ENCODE data around the gene NALCN.

Gene NALCN

DNA sequence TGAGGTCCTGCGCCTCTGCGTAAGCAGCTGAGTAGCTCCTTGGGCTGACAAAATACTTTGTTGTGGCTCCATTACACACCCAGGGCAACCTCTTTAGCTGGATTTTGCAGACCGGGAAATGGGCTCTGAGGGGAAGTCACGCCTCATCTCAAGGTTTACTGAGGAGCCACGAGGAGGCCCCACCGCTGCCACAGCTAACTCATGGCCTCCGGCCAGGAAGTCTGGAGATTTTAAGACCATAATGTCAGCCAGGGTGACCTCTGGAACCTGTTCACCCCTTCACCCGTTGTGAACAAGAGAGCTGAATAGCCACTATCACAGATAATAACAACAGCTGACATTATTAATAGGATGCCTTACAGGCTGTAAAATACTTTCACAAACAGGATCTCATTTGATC is 390.4 kb downstream of the NALCN start:
- Histone ChIP-seq H3K9ac (ENCODE audit: low read depth, low read length) (no peak overlapping the region), H3K79me2 (ENCODE audit: insufficient read depth, low read length) (no peaks in the 10 kb centered on the region), H3K27me3 (ENCODE audit: insufficient read depth, low read length, poor library complexity) (no peaks in the 10 kb centered on the region), H3K4me2 (ENCODE audit: insufficient read depth, low read length) (no peak overlapping the region), H3K4me1 (ENCODE audit: insufficient read depth, low read length) (no peaks in the 10 kb centered on the region), H4K20me1 (ENCODE audit: insufficient read depth, low read length) (no peaks in the 10 kb centered on the region), H3K9me3 (ENCODE audit: insufficient read depth, low read length, severe bottlenecking) (no peaks in the 10 kb centered on the region), H2AFZ (ENCODE audit: low read depth, low read length) (no peak overlapping the region), H3K36me3 (ENCODE audit: insufficient read depth, low read length) (no peaks in the 10 kb centered on the region), H3K4me3 (ENCODE audit: low read depth in 1 of 2, low read length in 2 of 2) (no peak overlapping the region), H3K27ac (ENCODE audit: low read length) (no peak overlapping the region)
- DNase-seq: no peak
- TF ChIP-seq EZH2 (IDR thresholded peaks at IDR 0.05; ENCODE audit: borderline replicate concordance, low read depth, low read length, severe bottlenecking): no peak
- TF ChIP-seq, protein P1, sequence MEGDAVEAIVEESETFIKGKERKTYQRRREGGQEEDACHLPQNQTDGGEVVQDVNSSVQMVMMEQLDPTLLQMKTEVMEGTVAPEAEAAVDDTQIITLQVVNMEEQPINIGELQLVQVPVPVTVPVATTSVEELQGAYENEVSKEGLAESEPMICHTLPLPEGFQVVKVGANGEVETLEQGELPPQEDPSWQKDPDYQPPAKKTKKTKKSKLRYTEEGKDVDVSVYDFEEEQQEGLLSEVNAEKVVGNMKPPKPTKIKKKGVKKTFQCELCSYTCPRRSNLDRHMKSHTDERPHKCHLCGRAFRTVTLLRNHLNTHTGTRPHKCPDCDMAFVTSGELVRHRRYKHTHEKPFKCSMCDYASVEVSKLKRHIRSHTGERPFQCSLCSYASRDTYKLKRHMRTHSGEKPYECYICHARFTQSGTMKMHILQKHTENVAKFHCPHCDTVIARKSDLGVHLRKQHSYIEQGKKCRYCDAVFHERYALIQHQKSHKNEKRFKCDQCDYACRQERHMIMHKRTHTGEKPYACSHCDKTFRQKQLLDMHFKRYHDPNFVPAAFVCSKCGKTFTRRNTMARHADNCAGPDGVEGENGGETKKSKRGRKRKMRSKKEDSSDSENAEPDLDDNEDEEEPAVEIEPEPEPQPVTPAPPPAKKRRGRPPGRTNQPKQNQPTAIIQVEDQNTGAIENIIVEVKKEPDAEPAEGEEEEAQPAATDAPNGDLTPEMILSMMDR (IDR thresholded peaks at IDR 0.05; ENCODE audit: borderline replicate concordance, extremely low read depth, low read length, poor library complexity, severe bottlenecking): no peak
- no peak for ATAC-seq (ENCODE audit: insufficient read depth, low read depth)

GRCh38 chr13:101025519-101025918 is 390.8 kb downstream of the NALCN start:
- H3K27me3 ChIP-seq (ENCODE audit: insufficient read depth, low read length, poor library complexity): no peaks in the 10 kb centered on the region
- H2AFZ ChIP-seq (ENCODE audit: low read depth, low read length): no peak overlapping the region
- H3K36me3 ChIP-seq (ENCODE audit: insufficient read depth, low read length): no peaks in the 10 kb centered on the region
- TF ChIP-seq, protein P1 (IDR thresholded peaks at IDR 0.05; ENCODE audit: borderline replicate concordance, extremely low read depth, low read length, poor library complexity, severe bottlenecking): no peak
- TF ChIP-seq EZH2 (IDR thresholded peaks at IDR 0.05; ENCODE audit: borderline replicate concordance, low read depth, low read length, severe bottlenecking): no peak
- DNase-seq (no peak), ATAC-seq (ENCODE audit: insufficient read depth, low read depth) (no peak)
- no peak overlapping the region for H3K4me2 ChIP-seq (ENCODE audit: insufficient read depth, low read length)
- no peaks in the 10 kb centered on the region for H3K4me1 ChIP-seq (ENCODE audit: insufficient read depth, low read length)
- no peak overlapping the region for H3K4me3 ChIP-seq (ENCODE audit: low read depth in 1 of 2, low read length in 2 of 2)
- no peaks in the 10 kb centered on the region for H4K20me1 ChIP-seq (ENCODE audit: insufficient read depth, low read length)
- H3K9me3 ChIP-seq (ENCODE audit: insufficient read depth, low read length, severe bottlenecking): no peaks in the 10 kb centered on the region
- H3K27ac ChIP-seq (ENCODE audit: low read length): no peak overlapping the region
- no peak overlapping the region for H3K9ac ChIP-seq (ENCODE audit: low read depth, low read length)
- H3K79me2 ChIP-seq (ENCODE audit: insufficient read depth, low read length): no peaks in the 10 kb centered on the region

DNA sequence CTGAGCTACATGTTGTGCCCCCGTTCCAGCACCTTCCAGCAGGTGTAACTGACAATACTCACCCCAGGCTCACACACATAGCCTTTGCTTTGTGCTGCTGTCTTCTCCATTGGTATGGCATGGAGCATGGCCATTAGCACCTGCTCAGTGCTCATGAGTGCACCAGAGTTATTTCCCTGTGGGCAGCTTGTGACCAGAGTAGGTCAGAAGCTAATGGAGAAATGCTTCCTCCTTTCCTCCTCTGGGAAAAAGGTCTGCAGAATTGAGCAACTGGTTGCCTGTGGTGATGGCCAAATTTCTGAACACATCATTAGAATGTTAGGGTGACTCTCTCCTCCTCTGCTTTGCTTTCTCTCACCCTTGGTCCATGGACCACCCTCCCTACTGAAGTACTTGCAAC is 397.2 kb downstream of the NALCN start:
- H3K4me1 ChIP-seq (ENCODE audit: insufficient read depth, low read length): no peaks in the 10 kb centered on the region
- no peak for TF ChIP-seq EZH2 (IDR thresholded peaks at IDR 0.05; ENCODE audit: borderline replicate concordance, low read depth, low read length, severe bottlenecking)
- TF ChIP-seq, protein P1 (IDR thresholded peaks at IDR 0.05; ENCODE audit: borderline replicate concordance, extremely low read depth, low read length, poor library complexity, severe bottlenecking): no peak
- H3K27me3 ChIP-seq (ENCODE audit: insufficient read depth, low read length, poor library complexity): no peaks in the 10 kb centered on the region
- no peaks in the 10 kb centered on the region for H4K20me1 ChIP-seq (ENCODE audit: insufficient read depth, low read length)
- H3K36me3 ChIP-seq (ENCODE audit: insufficient read depth, low read length): no peaks in the 10 kb centered on the region
- ATAC-seq (ENCODE audit: insufficient read depth, low read depth) (no peak), DNase-seq (no peak)
- H3K4me3 ChIP-seq (ENCODE audit: low read depth in 1 of 2, low read length in 2 of 2): no peak overlapping the region
- H3K9ac ChIP-seq (ENCODE audit: low read depth, low read length): no peak overlapping the region
- no peak overlapping the region for H3K27ac ChIP-seq (ENCODE audit: low read length)
- no peak overlapping the region for H3K4me2 ChIP-seq (ENCODE audit: insufficient read depth, low read length)
- no peak overlapping the region for H2AFZ ChIP-seq (ENCODE audit: low read depth, low read length)
- no peaks in the 10 kb centered on the region for H3K9me3 ChIP-seq (ENCODE audit: insufficient read depth, low read length, severe bottlenecking)
- H3K79me2 ChIP-seq (ENCODE audit: insufficient read depth, low read length): no peaks in the 10 kb centered on the region

GRCh38 chr13:101018720-101019119 is 397.6 kb downstream of the NALCN start:
- Histone ChIP-seq H3K36me3 (ENCODE audit: insufficient read depth, low read length) (no peaks in the 10 kb centered on the region), H3K79me2 (ENCODE audit: insufficient read depth, low read length) (no peaks in the 10 kb centered on the region), H3K4me2 (ENCODE audit: insufficient read depth, low read length) (no peak overlapping the region), H3K27me3 (ENCODE audit: insufficient read depth, low read length, poor library complexity) (no peaks in the 10 kb centered on the region), H3K9ac (ENCODE audit: low read depth, low read length) (no peak overlapping the region), H2AFZ (ENCODE audit: low read depth, low read length) (no peak overlapping the region), H3K4me3 (ENCODE audit: low read depth in 1 of 2, low read length in 2 of 2) (no peak overlapping the region), H3K4me1 (ENCODE audit: insufficient read depth, low read length) (no peaks in the 10 kb centered on the region), H4K20me1 (ENCODE audit: insufficient read depth, low read length) (no peaks in the 10 kb centered on the region), H3K9me3 (ENCODE audit: insufficient read depth, low read length, severe bottlenecking) (no peaks in the 10 kb centered on the region), H3K27ac (ENCODE audit: low read length) (no peak overlapping the region)
- TF ChIP-seq, protein P1 (IDR thresholded peaks at IDR 0.05; ENCODE audit: borderline replicate concordance, extremely low read depth, low read length, poor library complexity, severe bottlenecking): no peak
- no peak for TF ChIP-seq EZH2 (IDR thresholded peaks at IDR 0.05; ENCODE audit: borderline replicate concordance, low read depth, low read length, severe bottlenecking)
- DNase-seq: no peak
- ATAC-seq (ENCODE audit: insufficient read depth, low read depth): no peak

All from DND-41 (cell line).